Middle frontal gyrus (tissue), 1 donor: ENCODE results near the gene NTPCR.

ENCODE experiments used
- DNase-seq: peaks from one replicate; pipeline ENCODE4 v3.0.0-alpha.2; 2015; ENCODE audit warnings: low spot score; ENCODE audit errors: extremely low spot score

The NTPCR gene

DNA sequence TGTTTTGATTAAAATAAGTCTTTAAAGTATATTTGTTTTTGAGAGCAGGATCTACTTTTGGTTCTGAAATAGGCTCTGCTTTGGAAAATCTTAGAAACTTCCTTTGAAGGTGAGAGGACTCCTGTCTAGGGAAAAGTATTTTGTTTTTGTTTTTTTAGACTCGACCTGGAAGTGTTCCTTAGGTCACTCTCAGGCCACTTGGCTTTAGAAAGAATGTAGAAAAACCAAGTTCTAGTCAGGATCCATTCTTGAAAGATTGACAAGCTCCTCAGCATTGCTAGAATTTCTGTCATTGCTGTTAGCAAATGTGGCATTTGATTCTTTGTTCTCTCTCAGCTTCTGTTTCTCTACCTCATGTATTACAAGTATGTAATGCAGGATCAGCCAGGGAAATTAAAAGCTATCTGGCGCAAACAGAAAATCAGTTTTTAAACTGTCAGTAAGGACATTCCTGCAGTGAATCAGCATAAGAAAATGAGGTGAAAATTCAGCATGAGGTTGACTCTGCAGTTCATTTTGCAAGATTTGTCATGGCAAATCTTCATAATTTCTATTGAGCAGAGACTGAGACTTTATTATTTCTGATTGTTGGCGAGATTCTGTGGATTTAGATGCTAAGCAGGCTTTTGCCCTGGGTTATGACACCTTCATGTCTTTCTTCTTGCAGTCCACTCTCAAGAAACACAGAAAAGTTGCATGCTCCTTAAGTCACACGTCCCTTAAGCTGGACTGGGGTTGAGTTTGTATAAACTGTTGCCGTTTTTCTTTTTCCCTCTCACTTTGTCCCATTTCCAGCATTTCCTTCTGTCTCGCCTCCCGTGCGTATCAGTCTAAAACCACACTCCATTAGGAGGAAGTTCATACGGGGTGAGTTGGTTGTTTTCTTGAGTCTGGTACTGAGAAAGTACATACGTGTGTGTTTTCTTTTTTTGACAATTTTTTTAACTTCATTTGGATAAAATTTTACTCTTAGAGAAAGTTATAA lies 12.6 kb downstream of the NTPCR start:
- no peak for DNase-seq

DNA sequence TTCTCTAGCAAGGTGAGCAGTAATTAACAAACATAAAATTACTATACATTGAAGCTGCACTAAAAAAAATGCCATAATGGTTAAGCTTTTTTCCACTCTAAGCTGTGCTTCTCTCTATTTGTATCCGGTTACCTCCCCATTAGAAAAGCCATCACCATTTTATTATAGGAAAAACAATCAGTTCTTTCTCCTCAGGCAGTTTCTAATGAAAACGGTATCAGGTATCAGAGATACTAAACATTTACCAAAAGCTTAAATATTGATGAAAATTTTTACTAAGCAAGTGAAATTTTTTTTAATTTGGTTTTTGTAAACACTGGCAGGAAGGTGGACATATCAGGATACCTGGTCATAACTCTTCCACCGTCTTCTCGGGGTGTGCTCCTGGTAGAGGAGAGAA lies 14.2 kb downstream of the NTPCR start:
- no peak for DNase-seq

DNA sequence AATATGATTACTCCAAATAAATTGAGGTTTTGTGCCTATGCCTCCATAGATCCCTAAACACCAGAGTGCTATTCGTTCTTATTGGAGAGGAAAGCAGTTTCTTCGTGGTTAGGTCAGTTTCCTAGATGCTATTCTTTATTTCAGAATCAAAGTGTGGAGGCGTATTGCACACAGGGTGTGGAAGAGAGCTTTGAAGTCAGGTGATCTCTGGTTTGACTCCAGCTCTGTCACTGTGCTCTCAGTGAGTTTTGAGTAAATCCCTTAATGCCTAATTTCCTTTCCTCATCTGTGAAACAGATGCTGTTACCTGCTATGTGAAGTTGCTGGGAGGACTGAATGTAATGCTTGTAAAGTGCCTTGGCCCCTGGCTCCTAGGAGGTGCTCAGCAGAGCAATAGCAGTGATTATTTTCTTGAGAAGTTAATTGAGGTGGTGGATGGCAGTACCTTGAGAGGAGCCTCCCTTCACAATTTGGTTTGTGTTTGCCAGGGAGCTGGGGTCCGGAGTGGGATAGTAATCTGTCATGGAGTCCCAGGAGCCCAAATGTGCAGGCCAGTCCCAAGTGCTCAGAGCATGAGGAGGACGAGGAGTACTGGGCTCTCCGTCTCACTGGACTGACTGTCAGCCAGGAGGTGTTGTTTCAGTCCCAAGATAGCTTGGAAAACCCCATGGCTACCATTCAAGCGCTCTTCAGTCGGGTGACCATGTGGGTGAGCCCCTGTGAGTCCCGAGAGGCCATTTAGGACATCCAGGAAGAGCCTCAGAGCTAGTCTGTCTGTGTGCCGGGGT lies 14.9 kb downstream of the NTPCR start:
- no peak for DNase-seq

DNA sequence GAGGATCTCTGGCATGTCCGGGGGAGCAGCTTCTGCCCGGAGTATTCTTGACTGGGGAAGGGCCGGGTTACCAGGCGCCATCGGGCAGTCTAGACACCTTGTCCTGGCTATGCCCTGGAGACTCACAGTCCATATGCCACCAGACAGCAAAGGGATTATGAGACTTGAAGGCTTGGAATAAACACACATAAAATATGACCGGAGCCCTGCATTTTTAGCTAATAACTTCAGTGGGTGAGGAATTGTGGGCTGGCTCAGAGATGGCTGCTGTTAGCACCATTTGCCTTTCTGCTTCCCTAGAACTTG lies 15.5 kb downstream of the NTPCR start:
- no peak for DNase-seq

DNA sequence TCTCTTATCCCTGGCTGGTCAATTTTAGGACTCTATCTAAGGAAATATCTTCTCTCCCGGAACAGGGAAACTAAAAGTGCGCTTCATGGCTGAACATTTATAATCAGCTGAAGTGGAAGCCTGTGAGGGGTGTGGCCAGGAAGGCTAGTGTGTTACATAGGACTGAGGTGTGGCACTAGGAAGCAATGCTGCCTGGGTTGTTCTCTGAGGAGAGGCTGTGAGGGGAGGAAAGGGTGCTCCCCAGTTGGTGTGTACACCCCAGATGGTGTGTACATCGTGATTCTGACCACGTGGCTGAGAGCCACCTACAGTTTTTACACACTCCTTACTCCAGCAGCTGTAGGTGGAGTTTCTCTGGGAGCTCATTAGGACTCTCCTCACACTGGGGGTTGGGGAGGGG lies 16.3 kb downstream of the NTPCR start:
- no peak for DNase-seq

DNA sequence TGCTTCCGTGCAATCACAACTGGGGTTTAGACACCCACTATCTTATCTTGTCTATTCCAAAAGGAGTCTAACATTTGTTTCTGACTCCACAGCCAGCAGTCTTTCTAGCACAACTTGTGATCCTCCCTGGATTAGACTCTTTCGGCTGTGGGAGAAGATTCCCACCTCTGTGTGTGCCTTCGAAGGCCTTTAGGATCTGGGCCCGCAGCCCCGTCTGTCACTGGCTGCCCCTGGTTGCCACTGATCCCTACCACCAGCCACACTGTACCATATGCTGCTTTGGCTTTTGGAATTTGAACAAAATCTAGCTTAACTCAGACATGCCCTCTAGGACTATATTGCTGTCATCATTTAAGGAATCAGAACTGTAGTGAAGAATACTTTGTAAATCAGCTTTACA lies 18.0 kb downstream of the NTPCR start:
- no peak for DNase-seq

DNA sequence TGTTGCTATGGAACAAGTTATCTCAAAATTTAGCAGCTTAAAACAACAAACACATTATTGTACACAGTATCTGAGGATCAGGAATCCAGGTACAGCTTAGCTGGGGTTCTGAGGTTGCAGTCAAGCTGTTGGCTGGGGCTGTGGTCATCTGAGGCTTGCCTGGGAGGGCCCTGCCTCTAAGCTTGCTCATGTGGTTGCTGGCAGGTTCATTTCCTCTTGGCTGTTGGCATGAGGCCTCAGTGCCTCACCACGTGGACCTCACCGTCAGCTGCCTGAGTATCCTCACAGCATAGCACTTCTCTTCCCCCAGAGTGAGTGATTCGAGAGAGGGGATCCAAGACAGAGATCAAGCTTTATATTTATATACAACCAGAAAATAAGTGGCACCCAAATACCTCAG lies 18.6 kb downstream of the NTPCR start:
- DNase-seq, result no peak

DNA sequence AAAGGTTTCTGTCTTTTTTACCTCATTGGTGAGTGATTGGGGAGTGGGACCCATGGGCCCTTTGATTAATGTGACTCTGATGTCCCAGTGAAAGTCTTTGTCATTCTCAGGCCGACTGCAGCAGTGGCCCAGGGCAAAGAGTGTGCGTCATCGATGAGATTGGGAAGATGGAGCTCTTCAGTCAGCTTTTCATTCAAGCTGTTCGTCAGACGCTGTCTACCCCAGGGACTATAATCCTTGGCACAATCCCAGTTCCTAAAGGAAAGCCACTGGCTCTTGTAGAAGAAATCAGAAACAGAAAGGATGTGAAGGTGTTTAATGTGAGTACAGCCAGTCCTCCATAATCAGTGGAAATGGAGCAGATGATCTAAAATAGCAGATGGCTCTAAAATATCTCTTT lies 19.4 kb downstream of the NTPCR start:
- DNase-seq, result no peak

DNA sequence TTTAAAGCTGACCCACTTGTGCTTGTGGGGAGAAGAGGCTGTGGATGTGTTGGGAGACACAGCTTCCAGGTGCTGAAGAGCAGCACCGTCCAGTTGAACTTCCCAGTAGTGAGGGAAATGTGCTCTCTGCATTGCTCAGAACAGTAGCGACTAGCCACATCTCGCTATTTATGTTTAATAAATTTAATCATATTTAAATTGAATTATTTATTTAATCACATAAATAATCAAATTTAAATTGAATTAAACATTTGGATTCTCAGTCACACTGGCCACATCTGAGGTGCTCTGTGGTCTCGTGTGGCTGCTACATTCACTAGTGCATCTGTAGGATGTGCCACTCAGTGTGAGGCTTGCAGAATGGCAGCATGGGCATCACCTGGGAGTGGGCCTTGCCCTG lies 20.1 kb downstream of the NTPCR start:
- no peak for DNase-seq

DNA sequence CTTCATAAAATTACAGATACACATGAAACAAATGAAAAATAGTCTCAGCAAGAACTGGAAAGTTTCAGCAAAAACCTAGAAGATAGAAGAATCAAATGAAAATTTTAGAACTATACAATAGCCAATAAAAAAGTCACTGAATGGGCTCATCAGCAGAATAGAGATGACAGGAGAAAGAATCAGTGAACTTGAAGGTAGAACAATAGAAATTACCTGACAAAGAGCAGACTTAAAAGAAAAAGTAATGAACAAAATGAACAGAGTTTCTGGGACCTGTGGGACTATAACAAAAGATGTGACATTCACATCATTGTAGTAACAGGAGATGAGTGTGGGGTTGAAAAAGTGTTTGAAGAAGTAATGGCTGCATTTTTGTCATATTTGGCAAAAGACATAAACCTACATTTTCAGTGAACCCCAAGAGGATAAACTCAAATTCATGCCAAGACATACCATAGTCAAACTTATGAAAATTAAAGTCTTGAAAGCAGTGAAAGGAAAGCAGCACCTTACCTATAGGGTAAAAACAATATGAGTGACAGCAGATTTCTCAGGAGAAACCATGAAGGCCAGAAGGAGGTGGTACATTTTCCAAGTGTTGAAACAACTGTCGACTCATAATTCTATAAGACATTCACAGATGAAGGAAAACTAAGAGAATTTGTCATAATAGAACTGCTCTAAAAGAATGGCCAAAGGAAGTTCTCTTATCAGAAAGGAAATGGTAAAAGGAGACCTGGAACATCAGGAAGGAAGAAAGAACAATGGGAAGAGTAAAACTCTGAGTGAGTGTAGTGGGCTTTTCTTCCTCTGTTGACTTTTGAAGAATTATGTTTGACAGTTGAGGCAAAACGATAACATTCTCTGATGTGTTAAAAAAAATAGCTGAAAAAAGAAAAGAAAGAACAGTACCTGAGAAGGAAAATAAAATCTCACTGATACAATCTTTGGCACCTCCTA lies 23.5 kb downstream of the NTPCR start:
- no peak for DNase-seq

DNA sequence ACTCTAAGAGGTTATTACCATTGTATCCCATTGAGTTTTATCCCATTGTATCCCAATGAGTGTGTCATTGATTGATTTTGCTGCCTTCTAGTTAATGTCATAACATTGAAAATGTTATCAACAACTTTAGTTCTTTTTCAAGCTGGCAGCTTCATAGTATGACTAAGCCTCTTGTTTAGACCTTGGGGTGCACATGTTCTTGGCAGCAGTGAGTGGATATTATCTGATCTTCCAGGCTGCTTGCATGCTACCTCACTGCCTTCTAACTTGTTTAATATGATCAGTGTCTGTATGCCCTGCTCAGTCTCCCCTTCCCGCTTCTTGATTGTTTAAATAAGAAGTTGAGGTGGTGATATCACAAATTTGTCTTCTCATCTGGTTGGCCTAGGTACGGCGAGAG lies 24.6 kb downstream of the NTPCR start:
- no peak for DNase-seq

DNA sequence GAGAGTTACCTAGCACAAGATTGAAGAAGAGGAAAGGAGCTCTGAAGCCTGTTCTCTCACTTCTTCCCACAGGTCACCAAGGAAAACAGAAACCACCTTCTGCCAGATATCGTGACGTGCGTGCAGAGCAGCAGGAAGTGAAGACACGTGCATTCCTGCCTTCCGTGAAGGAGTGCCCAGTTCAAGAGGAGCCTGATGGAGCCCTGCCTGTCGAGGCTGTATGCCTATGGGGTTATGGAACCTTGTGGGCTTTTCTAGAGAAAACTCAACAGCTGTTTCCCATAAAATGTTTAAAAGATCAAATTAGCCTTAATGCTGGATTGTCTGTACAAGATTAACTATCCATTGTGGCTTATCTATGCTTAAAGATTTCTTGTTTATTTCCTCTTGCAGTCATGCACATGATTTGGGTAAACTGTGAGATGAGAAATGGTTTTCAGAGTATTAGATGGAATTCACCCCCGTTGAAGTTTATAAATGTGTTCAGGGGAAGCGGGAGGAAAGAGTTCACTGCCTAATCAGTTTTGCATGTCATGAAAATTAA lies 27.8 kb downstream of the NTPCR start:
- DNase-seq, result no peak

DNA sequence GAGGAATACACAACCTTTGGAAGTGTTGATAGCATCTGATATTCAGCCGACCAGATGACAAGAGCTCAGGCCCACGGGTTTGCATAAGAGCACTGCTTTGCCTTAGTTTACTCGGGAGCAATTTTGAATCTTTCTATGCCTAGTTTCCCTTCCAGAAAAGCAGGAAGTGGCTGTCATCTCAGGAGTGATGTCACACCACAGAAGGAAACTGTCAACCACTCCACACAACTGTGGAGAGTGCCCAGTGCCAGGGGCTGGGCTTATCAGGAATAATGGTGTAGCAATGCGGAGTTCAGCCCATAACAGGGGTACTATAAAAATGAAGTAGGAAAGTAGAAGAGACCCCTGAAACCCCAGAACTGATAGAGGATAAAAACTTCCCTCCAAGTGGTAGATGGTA lies 28.4 kb downstream of the NTPCR start:
- DNase-seq, result no peak

DNA sequence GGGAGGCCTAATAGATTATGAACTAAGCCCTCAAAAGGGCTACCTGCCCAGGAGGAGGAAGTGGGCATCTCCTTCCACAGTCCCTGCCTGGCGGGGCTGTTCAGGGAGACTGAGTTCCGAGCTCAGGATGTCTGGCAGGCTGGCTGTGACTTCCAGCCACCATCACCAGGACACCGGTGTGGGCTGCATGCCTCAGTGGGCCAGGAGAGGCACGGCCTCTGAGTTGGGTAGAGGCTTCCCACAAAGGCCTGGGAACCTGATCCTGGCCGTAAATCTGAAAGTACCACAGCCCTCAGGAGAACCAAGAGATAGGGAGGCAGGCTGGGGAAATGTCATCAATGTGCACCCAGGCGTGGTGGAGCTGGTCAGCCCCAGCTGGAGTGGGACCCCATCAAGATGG lies 29.1 kb downstream of the NTPCR start:
- DNase-seq, result no peak

DNA sequence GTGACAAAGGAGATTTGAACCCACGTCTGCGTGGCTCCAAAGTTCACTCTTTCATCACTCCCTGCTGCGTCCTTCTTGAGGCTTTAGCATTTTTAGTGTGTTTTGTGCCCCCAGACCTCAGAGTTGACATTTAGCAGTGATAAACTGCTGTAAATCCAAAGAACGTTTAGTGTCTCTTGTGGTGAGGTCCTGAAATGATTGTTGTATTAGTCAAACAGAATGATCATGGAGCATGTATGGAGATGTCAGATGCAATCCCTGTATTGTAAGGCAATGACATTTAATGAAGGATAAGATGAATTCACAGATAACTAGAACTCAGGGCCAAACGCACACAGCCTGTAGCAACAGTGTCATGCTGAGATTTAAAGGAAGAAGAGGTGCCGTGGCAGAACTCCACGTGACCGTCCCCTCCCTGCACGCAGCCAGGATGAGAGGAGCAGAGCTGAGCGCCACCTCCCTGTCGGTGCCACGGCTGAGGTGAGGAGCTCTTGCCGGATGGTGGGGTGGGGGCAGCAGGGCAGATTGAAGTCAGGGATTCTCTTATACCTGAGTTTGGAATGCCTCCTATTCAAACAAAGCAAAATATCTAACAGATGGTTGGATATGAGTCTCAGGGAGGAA lies 30.1 kb downstream of the NTPCR start:
- no peak for DNase-seq

DNA sequence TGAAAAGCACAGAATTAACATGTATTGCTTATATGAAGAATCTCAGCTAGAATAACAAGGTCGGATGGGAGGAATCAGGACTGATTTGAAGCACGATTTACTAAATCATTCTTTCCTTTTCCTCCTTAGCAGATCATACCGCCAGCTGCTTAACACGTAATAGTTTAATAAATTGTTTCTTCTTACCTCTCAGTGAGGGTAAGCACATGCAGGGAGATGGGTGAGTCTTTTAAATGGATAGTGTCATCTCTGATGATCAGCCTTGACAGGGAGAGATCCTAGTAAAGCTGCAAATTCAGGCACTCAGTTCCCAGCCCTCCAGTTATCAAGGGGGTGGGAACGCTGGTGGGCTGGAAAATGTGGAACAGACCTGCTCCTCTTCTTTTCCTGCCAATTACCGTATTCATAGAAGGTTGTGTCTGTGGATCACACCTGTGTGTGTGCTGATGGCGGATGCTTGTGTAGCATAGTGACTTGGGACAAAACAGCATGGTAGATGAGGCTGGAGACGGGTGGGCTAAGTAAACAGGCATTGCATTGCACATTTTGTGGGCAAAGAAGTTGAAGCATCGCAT lies 30.7 kb downstream of the NTPCR start:
- no peak for DNase-seq

DNA sequence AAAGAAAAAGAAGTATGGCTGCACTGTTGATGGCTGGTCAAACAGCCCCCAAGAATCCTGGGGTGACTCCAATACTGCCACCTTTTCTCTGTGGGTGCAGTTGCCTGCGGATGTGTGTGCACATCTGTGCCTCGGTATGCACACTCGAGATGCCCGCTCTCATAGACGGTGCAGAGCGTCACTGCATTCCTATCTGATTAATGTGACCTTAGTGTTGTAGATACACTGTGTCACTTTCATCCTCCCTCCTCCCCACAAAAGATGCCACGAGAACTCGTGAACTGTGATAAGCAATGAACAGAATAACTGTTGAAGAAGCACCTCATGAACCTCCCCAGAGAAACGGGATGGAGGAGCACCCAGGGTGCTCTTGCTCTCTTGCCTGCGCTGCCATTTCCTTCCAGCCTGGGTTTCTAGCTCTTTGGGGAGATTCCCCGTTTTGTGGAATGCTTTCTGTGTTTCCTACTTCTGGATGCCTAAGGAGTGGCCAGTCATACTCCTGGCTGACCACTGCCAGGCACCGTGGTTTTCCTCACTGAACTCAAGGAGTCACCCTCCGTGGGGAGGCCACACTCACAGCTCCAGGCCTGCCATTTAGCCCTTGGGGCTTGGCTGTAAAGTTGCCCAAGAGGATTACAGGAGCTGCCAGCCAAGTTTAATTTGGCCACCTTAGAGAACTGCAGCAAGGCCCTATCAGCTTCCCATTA lies 32.0 kb downstream of the NTPCR start:
- DNase-seq, result no peak

DNA sequence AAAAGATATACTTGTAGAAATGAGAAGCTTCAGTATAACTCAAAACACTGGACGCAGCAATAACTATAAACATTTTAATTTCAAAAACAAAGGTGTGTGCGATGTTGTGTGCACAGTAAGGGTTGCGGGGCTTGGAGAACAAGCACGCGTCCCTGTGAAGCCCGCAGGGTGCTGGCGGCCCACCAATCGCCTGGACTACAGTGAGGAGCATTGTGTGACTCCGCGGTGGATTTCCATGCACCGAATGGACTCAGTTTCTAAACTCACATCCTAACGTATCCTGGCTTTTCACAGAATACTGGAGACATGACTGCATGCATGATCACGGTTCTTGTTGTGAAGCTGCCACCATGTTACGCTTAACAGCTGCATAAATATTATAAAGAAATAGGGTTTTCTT lies 33.0 kb downstream of the NTPCR start:
- no peak for DNase-seq

DNA sequence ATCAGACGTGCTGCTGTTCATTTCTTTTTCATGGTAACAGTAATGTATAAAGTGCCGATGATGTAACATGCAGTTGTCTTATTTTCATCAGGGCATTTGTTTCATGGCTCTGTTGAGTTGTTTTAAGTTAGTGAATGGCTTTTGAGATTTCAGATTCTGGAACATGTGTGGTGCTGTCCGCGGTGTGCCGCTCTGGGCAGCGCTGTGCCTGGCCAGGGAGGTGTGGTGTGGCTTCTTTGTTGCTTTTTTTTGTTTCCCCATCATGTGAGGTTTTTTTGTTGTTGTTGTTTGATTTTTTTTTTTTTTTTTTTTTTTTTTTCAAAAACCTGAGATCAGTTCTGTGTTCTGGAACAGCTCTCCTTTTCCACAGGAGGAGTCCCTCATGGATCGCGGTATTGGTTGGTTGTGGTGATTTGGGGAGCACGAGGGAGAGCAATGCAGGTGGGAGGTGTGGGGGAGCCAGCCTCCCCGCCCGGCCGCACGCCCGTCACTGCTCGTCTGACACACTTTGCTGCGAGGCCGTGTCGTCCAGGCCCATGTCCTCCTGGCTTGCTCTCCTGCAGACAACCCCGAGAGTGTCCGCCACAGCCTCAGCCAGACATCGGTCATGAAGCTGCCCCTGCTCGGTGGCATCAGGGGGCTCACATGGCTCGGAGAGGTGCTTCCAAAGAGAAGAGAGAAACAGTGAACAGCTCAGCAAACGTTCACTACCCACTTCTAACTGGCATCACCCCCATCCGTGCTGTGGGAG lies 33.6 kb downstream of the NTPCR start:
- no peak for DNase-seq
